Lower lobe of right lung (tissue), 2 donors: ENCODE results near the gene EIPR1. TPM values are rescaled to one million over a fixed set of nuclear protein-coding genes. Genes with fewer than 3 reads are reported as not detected.
A peak's percentile ranks its signal among the peaks of the same experiment; 100 is the strongest.

Experiments used
- ATAC-seq, 2 donors: fragments of 200-7000 bp; cut with Tn5 transposase; one replicate each; pipeline ENCODE4 v1.9.1; 2020 to 2022; ENCODE audit warnings: mild to moderate bottlenecking in 2 of 2, moderate library complexity in 2 of 2
- DNase-seq: peaks from one replicate; pipeline ENCODE4 v3.0.0-alpha.2; 2020
- H3K27ac ChIP-seq: fragments of 200-600 bp; one replicate; pipeline ENCODE4 v1.8.0; 2022
- H3K27me3 ChIP-seq: fragments of 200-600 bp; one replicate; pipeline ENCODE4 v1.8.0; 2022; ENCODE audit warnings: low read depth
- H3K36me3 ChIP-seq: fragments of 200-600 bp; one replicate; pipeline ENCODE4 v1.8.0; 2022; ENCODE audit warnings: mild to moderate bottlenecking
- H3K4me1 ChIP-seq: fragments of 200-600 bp; one replicate; pipeline ENCODE4 v1.8.0; 2022
- H3K4me3 ChIP-seq: fragments of 200-600 bp; one replicate; pipeline ENCODE4 v1.8.0; 2022; ENCODE audit warnings: mild to moderate bottlenecking
- H3K9me3 ChIP-seq: fragments of 200-600 bp; one replicate; pipeline ENCODE4 v1.8.0; 2022
- intact Hi-C: fragments of 100-400 bp; cut with DNase I; formaldehyde crosslinking; loops from one replicate; pipeline ENCODE4 v1.11.0; 2022
- total RNA-seq: library from RNA; stranded (reverse); fragmentation: NEBNext Ultra II Directional; extraction: Animal tissue kit (Norgen Biotek cat#: 25700); gene quantifications from one replicate; pipeline ENCODE4 v1.2.1, GENCODE V29; 2021
- TF ChIP-seq, protein P1 (sequence below): fragments of 200-600 bp; IDR thresholded peaks from one replicate; pipeline ENCODE4 v1.8.0; 2022; ENCODE audit warnings: antibody characterized with exemption, mild to moderate bottlenecking
- donor health status: DM: no; HTN: yes; CAD: no; lungs with severe emphysema.

EIPR1 gene
- total RNA-seq, 1 donor from 2014 or later, result 14.9 TPM

DNA sequence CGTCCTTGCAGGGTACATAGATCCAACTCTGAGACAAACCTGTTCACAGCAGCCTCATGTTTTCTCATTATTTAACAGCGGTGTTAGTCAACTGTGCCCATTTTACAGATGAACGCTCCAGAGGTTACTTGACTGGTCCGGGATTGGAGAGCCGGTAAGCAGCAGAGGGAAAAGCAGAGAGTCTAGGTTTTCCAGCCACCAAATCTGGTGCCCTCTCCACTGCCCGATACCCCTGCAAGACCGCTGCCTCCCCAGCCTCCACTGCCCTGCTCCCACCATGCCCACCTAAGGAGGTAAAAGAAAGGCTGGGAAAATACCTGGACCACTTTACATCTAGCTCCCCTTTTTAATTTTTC, 51.5 kb downstream of the EIPR1 start:
- Histone ChIP-seq H3K9me3 (no peaks in the 10 kb centered on the region), H3K27me3 (no peaks in the 10 kb centered on the region), H3K4me1 (no peaks in the 10 kb centered on the region), H3K27ac (no peak overlapping the region), H3K36me3 (peaks cover 3% of the 10 kb centered on the region), H3K4me3 (no peak overlapping the region)
- intact Hi-C loops, result no loop called here
- ATAC-seq (no peak), DNase-seq (no peak)
- TF ChIP-seq, protein P1, sequence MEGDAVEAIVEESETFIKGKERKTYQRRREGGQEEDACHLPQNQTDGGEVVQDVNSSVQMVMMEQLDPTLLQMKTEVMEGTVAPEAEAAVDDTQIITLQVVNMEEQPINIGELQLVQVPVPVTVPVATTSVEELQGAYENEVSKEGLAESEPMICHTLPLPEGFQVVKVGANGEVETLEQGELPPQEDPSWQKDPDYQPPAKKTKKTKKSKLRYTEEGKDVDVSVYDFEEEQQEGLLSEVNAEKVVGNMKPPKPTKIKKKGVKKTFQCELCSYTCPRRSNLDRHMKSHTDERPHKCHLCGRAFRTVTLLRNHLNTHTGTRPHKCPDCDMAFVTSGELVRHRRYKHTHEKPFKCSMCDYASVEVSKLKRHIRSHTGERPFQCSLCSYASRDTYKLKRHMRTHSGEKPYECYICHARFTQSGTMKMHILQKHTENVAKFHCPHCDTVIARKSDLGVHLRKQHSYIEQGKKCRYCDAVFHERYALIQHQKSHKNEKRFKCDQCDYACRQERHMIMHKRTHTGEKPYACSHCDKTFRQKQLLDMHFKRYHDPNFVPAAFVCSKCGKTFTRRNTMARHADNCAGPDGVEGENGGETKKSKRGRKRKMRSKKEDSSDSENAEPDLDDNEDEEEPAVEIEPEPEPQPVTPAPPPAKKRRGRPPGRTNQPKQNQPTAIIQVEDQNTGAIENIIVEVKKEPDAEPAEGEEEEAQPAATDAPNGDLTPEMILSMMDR, result no peak

DNA sequence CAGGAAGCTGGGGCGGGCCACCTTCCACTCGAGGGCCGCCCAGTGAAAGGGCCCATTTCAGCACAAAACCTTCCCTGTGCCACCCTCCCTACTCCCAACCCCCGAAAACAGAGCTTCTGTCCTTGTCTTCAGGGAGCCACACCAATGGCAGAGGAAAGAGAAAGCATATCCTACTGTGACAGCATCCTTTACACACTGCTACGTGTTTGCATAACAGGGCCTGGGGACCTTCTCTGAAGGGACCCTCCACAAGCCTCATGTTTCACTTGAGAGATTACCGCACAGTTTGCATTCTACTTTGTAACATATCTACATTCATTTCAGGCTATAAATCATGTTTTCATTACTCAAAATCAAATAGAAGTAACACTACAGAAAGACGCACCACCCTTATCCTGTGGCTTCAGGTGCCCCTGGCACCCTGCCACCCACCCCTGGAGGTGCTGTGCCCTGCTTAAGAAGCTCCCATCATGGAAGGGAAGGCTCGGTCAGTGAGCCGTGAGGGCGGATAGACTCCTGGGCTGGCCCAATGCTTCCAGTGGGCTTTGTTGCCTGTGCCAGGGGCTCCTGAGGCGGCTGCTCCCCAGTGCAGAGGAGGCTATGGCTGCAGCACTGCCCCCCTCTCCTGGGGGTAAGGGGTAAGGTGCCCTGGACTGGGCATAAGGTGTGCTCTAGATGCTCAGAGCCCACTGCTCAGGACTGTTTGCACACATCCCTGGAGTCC, 52.0 kb downstream of the EIPR1 start:
- Histone ChIP-seq H3K27me3 (no peaks in the 10 kb centered on the region), H3K4me3 (no peak overlapping the region), H3K9me3 (no peaks in the 10 kb centered on the region), H3K4me1 (no peaks in the 10 kb centered on the region), H3K27ac (no peak overlapping the region), H3K36me3 (no peaks in the 10 kb centered on the region)
- ATAC-seq (no peak), DNase-seq (no peak)
- TF ChIP-seq, protein P1, result no peak
- intact Hi-C loops, result no loop called here

DNA sequence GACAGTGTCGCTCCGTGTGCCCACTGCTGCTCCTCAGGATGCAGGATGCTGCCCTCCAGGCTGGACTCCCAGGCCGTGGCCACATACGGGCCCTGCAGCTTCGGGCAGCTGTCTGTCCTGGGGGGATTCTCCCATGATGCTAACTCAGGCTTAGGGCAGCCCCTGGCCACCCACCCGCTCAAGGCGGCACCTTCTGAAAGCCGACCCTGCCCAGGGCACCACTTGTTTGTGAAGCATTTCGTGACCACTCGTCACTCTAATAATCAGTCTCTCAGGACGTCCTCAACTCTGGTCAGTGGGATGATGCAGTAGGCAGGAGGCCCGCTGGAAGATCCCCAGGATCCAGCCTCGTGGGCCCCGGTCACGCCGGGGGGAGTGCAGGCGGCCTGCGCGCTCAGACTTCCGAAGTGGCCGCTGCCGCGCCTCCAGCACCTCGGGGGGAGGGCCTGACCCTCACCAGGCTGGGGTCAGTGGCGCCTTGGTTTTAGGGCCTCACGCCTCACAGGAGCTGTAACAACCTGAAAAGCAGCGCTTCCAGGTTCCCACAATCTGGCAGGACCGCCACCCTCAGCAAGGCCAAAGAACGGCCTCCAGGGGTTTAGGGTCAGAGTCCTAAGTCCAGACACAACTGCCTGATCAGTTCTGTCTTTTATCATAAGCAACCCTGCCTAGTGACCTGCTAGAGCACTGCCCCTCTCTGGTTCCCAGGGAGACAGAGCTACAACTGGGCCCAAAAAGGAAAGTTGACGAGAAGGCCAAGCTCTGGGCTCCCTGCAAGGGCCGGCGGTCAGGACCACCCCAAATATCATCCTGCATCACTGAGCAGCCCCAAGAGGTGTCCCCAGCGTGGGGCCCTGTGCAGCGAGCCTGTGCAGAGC, 53.0 kb downstream of the EIPR1 start:
- intact Hi-C loops, result no loop called here
- TF ChIP-seq, protein P1, result no peak
- Histone ChIP-seq H3K4me3 (no peak overlapping the region), H3K4me1 (no peaks in the 10 kb centered on the region), H3K27ac (no peak overlapping the region), H3K9me3 (no peaks in the 10 kb centered on the region), H3K36me3 (no peaks in the 10 kb centered on the region), H3K27me3 (no peaks in the 10 kb centered on the region)
- no peak for DNase-seq
- ATAC-seq, result no peak

DNA sequence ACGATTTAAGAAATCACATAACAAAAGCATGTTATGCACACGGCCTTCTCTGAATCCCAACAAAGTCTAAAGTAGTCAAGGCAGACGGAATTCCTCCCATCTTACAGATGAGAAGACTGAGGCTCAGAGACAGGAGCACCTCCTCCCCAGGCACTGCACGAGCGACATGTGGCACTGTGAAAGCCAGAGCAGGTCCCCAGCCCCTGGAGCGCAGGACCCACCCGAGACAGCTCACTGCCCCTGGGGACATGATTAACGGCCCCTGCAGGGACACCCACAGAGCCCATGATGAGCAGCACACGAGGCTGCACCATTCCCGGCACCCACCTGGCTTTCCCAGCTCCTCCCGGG, 53.6 kb downstream of the EIPR1 start:
- TF ChIP-seq, protein P1, result no peak
- Histone ChIP-seq H3K27ac (no peak overlapping the region), H3K4me1 (no peaks in the 10 kb centered on the region), H3K27me3 (no peaks in the 10 kb centered on the region), H3K9me3 (no peaks in the 10 kb centered on the region), H3K4me3 (no peak overlapping the region), H3K36me3 (no peaks in the 10 kb centered on the region)
- DNase-seq, result no peak
- peak in 1 of 2 donors; percentile 12 for ATAC-seq
- intact Hi-C loops, result no loop called here

DNA sequence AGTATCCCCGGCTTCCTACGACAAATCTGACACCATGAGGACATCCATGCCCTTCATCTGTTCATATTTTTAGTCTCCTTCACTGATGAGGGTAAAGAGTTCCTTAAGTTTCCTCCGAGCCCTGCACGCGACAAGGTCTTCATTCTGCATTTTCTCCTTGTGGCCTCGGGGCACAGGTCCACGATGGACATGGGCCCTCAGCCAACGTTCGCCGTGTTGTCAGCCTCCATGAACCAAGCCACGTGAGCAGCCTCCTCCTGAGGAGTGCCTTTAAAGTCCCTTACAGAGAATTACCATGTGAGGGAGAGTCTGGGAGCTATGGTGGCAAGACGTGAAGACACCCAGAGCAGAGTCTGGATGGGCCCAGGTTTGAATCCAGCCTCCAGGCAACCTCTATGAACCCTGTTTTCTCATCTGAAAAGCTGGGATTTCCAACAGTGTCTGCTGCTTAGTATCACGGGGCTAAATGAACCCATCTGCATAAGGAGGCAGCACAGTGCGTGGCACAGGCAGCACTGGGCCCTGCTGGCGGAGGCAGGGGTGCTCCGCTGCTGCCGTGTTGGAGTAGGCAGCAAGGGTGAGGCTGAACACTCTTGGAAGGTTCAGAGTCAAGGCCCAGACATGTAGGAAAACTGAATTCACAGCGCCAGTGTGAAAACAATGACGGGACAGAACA, 54.1 kb downstream of the EIPR1 start:
- DNase-seq, result no peak
- intact Hi-C loops, result no loop called here
- TF ChIP-seq, protein P1, result no peak
- Histone ChIP-seq H3K27me3 (no peaks in the 10 kb centered on the region), H3K9me3 (no peaks in the 10 kb centered on the region), H3K36me3 (peaks cover 3% of the 10 kb centered on the region), H3K4me3 (no peak overlapping the region), H3K27ac (no peak overlapping the region), H3K4me1 (no peaks in the 10 kb centered on the region)
- ATAC-seq, result no peak
